Neural cell (in vitro differentiated cells): ENCODE results near the gene BCAS2. TPM values are rescaled to one million over a fixed set of nuclear protein-coding genes. Genes with fewer than 3 reads are reported as not detected.

Experiments
- H2AFZ ChIP-seq: fragments of 200-600, 300-800 bp; sonication (generic), shearing (Covaris generic); 2 replicates; pipeline ENCODE4 v1.6.0; 2014; ENCODE audit warnings: low read depth, mild to moderate bottlenecking, antibody characterized with exemption, low read length, moderate library complexity
- H3F3A ChIP-seq: fragments of 200-600 bp; shearing (Covaris generic); 2 replicates; pipeline ENCODE4 v1.6.1; 2016; ENCODE audit warnings: mild to moderate bottlenecking, moderate library complexity, mixed read lengths, antibody characterized with exemption, low read length; ENCODE audit not compliant: insufficient read depth, poor library complexity, severe bottlenecking
- H3K27ac ChIP-seq: fragments of 200-600, 300-800 bp; sonication (generic), shearing (Covaris generic); 2 replicates; pipeline ENCODE4 v1.5.1; 2014; ENCODE audit warnings: mild to moderate bottlenecking, low read length, moderate library complexity
- H3K27me3 ChIP-seq: fragments of 300-800, 200-600 bp; sonication (generic), shearing (Covaris generic); 2 replicates; pipeline ENCODE4 v1.6.0; 2014; ENCODE audit warnings: mild to moderate bottlenecking, low read depth, low read length, moderate library complexity; ENCODE audit not compliant: insufficient read depth
- H3K36me3 ChIP-seq: fragments of 300-800, 200-600 bp; sonication (generic), shearing (Covaris generic); 2 replicates; pipeline ENCODE4 v1.5.1; 2014; ENCODE audit warnings: mild to moderate bottlenecking, antibody characterized with exemption, low read length, moderate library complexity; ENCODE audit not compliant: insufficient read depth
- H3K4me2 ChIP-seq: fragments of 300-800, 200-600 bp; sonication (generic), shearing (Covaris generic); 2 replicates; pipeline ENCODE4 v1.6.0; 2014; ENCODE audit warnings: mild to moderate bottlenecking, low read length
- H3K4me3 ChIP-seq: fragments of 300-800, 200-600 bp; sonication (generic), shearing (Covaris generic); 2 replicates; pipeline ENCODE4 v1.5.1; 2014; ENCODE audit warnings: mild to moderate bottlenecking, low read length, moderate library complexity
- H3K79me2 ChIP-seq: fragments of 200-600 bp; shearing (Covaris generic); replicated peaks from 2 replicates; pipeline ENCODE4 v1.6.0; 2014; ENCODE audit warnings: mild to moderate bottlenecking, low read length, moderate library complexity; ENCODE audit not compliant: insufficient read depth
- H3K9ac ChIP-seq: fragments of 300-800, 200-600 bp; sonication (generic), shearing (Covaris generic); 2 replicates; pipeline ENCODE4 v1.6.1; 2016; ENCODE audit warnings: mild to moderate bottlenecking, low read length, mixed read lengths
- H3K9me2 ChIP-seq: fragments of 200-600 bp; shearing (Covaris generic); 2 replicates; pipeline ENCODE4 v1.6.1; 2016; ENCODE audit warnings: mild to moderate bottlenecking, low read length, mixed read lengths; ENCODE audit not compliant: insufficient read depth
- H3K9me3 ChIP-seq: fragments of 200-600, 300-800 bp; sonication (generic), shearing (Covaris generic); 2 replicates; pipeline ENCODE4 v1.6.1; 2016; ENCODE audit warnings: mild to moderate bottlenecking, mixed run types, low read length, moderate library complexity, mixed read lengths
- H4K20me1 ChIP-seq: fragments of 200-600 bp; shearing (Covaris generic); 2 replicates; pipeline ENCODE4 v1.6.1; 2016; ENCODE audit warnings: mild to moderate bottlenecking, mixed run types; ENCODE audit not compliant: insufficient read depth
- CTCF ChIP-seq: fragments of 450-650 bp; IDR thresholded peaks from 2 replicates; pipeline ENCODE4 v1.5.1; 2014; ENCODE audit warnings: antibody characterized with exemption, mild to moderate bottlenecking, moderate library complexity; ENCODE audit not compliant: poor library complexity, severe bottlenecking
- EP300 ChIP-seq: fragments of 450-650 bp; conservative IDR thresholded peaks from 2 replicates; pipeline ENCODE4 v1.6.1; 2014; ENCODE audit warnings: antibody characterized with exemption, mild to moderate bottlenecking, moderate library complexity; ENCODE audit not compliant: poor library complexity, severe bottlenecking
- EZH2 ChIP-seq: fragments of 200-600, 300-800 bp; shearing (Covaris generic), sonication (generic); IDR thresholded peaks from 2 replicates; pipeline ENCODE4 v1.6.1; 2014; ENCODE audit warnings: antibody characterized with exemption, low read length, borderline replicate concordance, mild to moderate bottlenecking; ENCODE audit not compliant: insufficient read depth, poor library complexity, severe bottlenecking
- MXI1 ChIP-seq: fragments of 450-650 bp; conservative IDR thresholded peaks from 2 replicates; pipeline ENCODE4 v1.6.1; 2014; ENCODE audit warnings: antibody characterized with exemption, mild to moderate bottlenecking; ENCODE audit not compliant: poor library complexity, severe bottlenecking
- POLR2AphosphoS5 ChIP-seq: IDR thresholded peaks from 2 replicates; pipeline ENCODE4 v1.6.1; 2012
- RAD21 ChIP-seq: fragments of 450-650 bp; conservative IDR thresholded peaks from 2 replicates; pipeline ENCODE4 v1.6.1; 2014; ENCODE audit warnings: antibody characterized with exemption, mild to moderate bottlenecking, moderate library complexity
- REST ChIP-seq: IDR thresholded peaks from 2 replicates; pipeline ENCODE4 v1.6.1; 2012; ENCODE audit warnings: borderline replicate concordance
- SMC3 ChIP-seq: fragments of 450-650 bp; conservative IDR thresholded peaks from 2 replicates; pipeline ENCODE4 v1.6.1; 2014; ENCODE audit warnings: antibody characterized with exemption, mild to moderate bottlenecking, moderate library complexity; ENCODE audit not compliant: poor library complexity
- TAF1 ChIP-seq: IDR thresholded peaks from 2 replicates; pipeline ENCODE4 v1.6.1; 2012; ENCODE audit warnings: low read depth
- polyA plus RNA-seq: library from polyadenylated mRNA; depleted of rRNA; stranded (reverse); fragments of >200 nt; gene quantifications from 2 replicates; pipeline ENCODE4 v1.2.3, GENCODE V29; 2014

BCAS2 gene
- polyA plus RNA-seq, 1 donor from 2014 or later: 149 TPM

GRCh38 chr1:114607223-114607622 lies 25.8 kb upstream of the BCAS2 start:
- no peaks in the 10 kb centered on the region for H4K20me1 ChIP-seq
- no peaks in the 10 kb centered on the region for H3K9me3 ChIP-seq
- no peak overlapping the region for H3K4me2 ChIP-seq
- H3K36me3 ChIP-seq: no peaks in the 10 kb centered on the region
- TF ChIP-seq TAF1: no peak
- TF ChIP-seq CTCF: no peak
- TF ChIP-seq RAD21: no peak
- TF ChIP-seq REST: no peak
- TF ChIP-seq EZH2: no peak
- TF ChIP-seq EP300: no peak
- TF ChIP-seq POLR2AphosphoS5: no peak
- no peak for TF ChIP-seq SMC3
- no peak overlapping the region for H2AFZ ChIP-seq
- H3K4me3 ChIP-seq: no peak overlapping the region
- no peaks in the 10 kb centered on the region for H3F3A ChIP-seq
- H3K9me2 ChIP-seq: no peaks in the 10 kb centered on the region
- no peaks in the 10 kb centered on the region for H3K27me3 ChIP-seq
- no peak overlapping the region for H3K27ac ChIP-seq
- no peak overlapping the region for H3K9ac ChIP-seq
- no peaks in the 10 kb centered on the region for H3K79me2 ChIP-seq

GRCh38 chr1:114597949-114598348 lies 16.5 kb upstream of the BCAS2 start:
- Histone ChIP-seq H3K36me3 (no peaks in the 10 kb centered on the region), H2AFZ (no peak overlapping the region), H3F3A (no peaks in the 10 kb centered on the region), H3K27ac (no peak overlapping the region), H3K9ac (no peak overlapping the region), H3K4me3 (no peak overlapping the region), H3K79me2 (no peaks in the 10 kb centered on the region), H3K27me3 (no peaks in the 10 kb centered on the region), H3K9me2 (no peaks in the 10 kb centered on the region), H3K9me3 (no peaks in the 10 kb centered on the region), H3K4me2 (no peak overlapping the region), H4K20me1 (no peaks in the 10 kb centered on the region)
- TF ChIP-seq RAD21: no peak
- TF ChIP-seq EZH2: no peak
- no peak for TF ChIP-seq CTCF
- TF ChIP-seq TAF1: no peak
- no peak for TF ChIP-seq POLR2AphosphoS5
- TF ChIP-seq REST: no peak
- no peak for TF ChIP-seq SMC3
- no peak for TF ChIP-seq MXI1
